ENCODE results near the gene LHFPL5.

The LHFPL5 gene

GRCh38 chr6:35790683-35791082, 14.5 kb upstream of the LHFPL5 start:
- DNase-seq, result no peak

- DNase-seq, result no peak
Measured at GRCh38 chr6:35794536-35795452, 10.4 kb upstream of the LHFPL5 start.

DNA sequence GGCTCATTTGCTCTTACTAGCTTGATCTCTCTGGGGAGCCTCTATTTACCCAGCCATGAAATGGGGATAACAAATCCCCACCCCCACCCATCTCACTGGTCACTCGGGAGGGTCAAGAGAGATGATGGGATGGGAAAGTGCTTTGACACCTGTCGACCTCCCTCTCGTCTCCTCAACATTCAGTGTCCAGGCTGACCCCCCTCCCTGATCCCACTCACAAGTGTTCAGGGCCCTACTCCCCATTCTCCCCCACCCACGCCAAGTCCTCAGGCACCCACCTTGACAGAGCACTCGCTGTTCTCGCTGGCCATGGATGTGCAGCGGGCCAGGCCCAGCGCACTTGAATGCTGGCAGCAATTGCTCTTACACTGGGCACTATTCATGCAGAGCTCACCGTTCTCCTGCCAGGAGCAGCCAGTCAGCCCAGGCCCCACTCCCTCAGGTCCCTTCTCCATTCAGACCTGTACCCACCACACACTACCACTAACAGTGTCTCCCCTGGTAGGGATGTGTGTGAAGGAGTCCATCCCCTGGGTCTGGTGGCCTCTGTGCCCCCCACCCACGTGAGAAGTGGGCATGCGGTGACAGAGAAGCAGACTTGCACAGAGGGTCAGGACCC, 9.6 kb upstream of the LHFPL5 start:
- no peak for DNase-seq

- no peak for DNase-seq
Measured at GRCh38 chr6:35796236-35796635, 8.9 kb upstream of the LHFPL5 start.

GRCh38 chr6:35797837-35798526, 7.2 kb upstream of the LHFPL5 start:
- DNase-seq, result no peak

DNA sequence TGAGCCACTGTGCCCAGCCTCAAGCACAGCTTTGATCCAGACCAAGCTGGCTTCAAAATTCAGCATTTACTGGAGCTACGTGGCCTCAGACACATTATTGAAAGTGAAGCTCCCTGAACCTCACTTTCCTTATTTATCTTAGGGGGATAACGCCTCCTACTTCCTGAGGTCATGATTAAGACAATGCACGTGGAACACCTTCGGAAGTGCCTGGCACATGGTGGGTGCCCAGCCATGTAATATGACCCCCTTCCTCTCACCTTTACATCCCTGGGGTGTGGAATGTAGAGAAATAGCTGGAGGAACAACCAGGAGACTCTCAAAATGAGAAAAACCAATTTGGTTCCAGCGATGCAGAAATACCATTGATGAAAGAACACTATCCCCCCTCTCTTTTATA, 6.4 kb upstream of the LHFPL5 start:
- DNase-seq, result no peak

DNA sequence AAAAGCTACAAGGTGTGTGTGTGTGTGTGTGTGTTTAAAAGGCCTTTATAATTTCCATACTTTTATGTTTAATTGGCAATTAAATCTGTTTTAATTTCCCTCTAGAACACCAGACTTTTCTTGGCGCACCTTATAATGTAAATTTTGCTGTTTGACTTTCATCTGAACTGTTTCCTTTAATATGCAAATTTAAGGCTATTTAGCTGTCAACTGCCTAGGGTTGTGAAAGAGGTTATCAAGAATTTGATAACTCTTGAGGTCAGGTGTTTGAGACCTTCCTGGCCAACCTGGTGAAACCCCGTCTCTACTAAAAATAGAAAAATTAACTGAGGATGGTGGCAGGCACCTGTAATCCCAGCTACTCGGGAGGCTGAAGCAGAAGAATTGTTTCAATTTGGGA, 4.0 kb upstream of the LHFPL5 start:
- DNase-seq, result no peak

DNA sequence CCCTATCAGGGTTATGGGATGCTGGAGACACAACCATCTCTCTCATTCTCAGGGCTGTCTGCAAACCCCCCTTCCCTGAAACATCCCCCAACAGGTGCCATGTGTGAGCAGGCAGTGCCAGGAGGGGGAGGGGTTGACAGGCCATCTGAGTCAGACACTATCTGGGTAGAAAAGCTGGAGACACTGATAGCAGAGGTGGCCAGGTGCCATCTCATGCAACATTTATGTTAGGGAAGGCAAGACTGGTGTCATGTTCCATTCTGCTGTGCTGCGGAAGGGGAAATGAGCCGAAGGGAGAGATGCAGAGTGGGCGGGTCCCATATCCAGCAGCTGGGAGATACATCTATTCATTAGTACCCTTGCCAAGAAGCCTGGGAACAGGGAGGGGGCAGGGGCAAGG, 3.5 kb downstream of the LHFPL5 start:
- no peak for DNase-seq

DNA sequence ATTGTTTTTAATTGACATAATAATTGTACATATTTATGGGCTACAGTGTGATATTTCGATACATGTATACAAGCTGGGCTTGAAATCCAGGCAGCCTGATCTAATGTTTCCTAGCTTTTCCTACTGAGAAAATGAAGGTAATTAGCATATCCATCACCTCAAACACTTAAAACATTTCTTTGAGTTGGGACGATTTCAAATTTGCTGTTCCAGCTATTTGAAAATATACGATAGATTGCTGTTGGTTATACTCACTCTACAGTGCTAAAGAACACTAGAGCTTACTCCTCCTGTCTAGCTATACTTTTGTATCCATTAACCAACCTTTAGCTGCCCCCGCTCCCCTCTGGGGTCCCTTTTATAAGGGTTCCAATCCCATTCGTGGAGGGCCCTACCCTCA, 4.7 kb downstream of the LHFPL5 start:
- no peak for DNase-seq

DNA sequence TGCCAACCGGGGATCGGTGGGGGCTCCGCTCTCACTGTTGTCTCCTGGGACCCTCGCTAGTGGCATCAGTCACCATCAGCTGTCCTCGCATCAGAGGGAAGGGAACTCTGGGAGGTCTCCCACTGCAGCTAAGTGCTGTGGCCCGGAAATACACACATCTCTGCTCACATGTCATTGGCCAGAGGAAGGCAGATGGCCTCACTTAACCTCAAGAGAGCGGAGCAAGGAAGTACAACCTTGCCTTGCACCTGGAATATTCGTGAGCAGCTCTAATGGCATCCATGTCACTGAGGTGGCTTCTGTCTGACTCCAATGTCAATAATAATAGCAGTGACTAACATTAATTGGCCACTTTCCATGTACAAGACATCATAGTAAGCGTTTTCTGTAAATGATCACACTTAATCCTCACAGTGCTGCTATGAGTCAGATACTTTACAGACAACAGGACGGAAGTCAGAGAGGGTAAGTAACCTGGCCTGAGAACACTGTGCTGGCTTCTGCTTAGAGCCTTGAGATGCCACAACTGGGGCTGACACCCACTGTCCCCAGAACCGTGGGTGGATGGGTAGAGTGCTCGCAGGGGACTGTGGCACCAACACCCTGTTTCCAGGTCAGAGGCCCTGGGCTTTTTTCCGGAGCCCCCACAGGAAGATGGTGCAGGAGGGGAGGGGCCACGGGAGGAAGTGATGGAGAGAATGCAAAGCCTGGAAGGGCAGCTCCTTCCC, 6.0 kb downstream of the LHFPL5 start:
- DNase-seq, result peak in 4 of 56 donors; percentile 2 to 60 (median 44)

DNA sequence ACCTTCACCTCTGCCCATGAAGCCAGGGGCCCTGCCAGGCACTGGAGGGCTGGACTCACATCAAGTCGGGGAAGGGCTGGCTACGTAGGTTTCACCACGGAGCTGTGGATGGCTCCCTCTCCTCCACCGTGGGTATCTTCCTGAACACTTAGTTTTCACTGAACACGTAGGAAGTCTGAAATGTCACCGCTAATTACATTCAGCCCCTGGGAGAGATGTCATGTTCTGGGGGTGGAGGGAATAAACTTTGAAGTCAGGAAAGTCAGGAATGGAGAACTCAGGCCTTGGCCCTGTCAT, 6.5 kb downstream of the LHFPL5 start:
- DNase-seq, result peak in 11 of 56 donors; percentile 2 to 60 (median 20)

DNA sequence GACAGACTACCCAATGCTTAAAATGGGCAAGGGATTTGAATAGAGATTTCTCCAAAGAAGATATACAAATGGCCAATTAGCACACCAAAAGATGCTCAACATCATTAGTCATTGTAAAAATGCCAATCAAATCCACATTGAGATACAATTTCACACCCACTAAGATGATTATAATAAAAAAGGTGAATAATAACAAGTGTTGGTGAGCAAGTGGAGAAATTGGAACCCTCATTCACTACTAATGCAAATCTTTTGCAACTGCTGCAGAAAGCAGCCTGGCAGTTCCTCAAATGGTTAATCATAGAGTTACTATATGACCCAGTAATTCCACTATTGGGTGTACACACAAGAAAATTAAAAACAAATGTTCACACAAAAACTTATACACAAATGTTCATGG, 12.4 kb downstream of the LHFPL5 start:
- DNase-seq, result no peak

GRCh38 chr6:35823601-35824000, 18.4 kb downstream of the LHFPL5 start:
- DNase-seq, result no peak

DNA sequence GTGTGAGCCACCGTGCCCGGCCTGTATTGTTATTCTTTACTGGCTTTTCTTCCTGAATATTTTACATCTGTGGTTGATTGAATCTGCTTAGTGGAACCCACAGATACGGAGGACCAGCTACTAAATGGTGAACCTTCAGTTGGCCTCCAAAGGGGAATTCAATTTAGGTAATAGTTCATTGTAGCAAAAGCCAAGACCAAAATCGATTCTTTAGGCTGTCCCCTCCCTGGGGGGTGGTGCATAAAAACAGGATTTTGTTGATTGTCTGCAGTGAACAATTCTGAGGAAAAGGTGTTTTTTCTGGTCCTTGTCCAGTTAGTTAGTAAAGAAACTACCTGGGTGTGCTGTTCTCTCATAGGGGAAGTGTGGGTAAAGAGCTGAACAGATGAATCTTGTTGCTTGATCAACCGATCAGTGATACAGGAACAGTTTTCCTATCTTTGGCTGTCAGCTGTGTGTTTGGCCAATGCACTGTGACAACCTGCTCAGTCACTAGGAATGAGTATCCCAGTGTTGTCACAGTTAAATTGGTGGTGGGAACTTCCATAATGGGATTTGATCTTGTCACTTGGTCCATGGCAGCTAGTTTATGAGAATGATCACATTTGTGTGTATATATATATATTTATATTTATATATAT, 19.5 kb downstream of the LHFPL5 start:
- DNase-seq, result no peak

DNA sequence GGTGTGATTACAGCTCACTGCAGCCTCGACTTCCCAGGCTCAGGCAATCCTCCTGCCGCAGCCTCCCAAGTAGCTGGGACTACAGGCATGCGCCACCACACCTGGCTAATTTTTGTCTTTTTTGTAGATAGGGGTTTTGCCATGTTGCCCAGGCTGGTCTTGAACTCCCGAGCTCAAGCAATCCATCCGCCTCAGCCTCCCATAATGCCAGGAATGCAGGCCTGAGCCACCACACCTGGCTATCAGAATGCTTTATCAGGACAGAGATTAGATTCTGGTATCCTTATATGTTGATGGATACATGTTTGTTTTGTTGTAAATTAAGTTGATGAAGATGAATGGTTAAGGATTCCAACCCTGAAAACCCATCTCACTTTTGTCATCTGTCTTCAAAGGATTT, 24.2 kb downstream of the LHFPL5 start:
- DNase-seq, result no peak

DNA sequence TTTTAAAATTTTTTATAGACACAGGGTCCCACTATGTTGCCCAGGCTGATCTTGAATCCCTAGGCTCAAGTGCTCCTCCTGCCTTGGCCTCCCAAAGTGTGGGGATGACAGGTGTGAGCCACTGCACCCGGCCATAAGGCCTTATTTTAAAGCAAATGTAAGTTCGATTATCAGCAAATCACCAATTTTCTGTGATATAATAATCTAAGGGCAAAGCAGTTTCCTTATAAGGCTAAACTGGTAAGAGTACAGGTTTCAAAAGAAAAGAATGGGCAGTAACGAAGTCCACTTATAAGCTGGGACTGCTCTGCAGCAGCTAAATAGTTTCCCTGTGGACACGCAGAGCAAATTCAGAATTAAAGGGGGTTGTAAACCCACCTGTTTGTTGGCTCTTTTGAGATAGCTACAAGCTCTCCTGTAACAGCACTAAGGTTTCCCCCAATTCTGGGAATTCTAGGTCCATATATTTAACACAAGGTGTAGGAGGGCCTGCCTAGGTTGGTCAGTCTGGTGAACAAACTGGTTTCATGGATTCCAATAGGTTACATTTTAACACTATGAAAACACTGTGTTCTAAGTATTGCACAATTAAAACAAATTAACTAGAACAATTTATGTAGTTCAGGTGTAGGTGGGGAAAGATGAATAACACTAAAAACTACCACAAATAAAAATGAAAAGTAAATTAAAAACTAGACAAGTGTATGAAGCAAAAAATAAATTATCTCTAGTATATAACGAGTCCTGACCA, 26.3 kb downstream of the LHFPL5 start:
- DNase-seq, result no peak

- no peak for DNase-seq
Measured at GRCh38 chr6:35833536-35833935, 28.4 kb downstream of the LHFPL5 start.

DNA sequence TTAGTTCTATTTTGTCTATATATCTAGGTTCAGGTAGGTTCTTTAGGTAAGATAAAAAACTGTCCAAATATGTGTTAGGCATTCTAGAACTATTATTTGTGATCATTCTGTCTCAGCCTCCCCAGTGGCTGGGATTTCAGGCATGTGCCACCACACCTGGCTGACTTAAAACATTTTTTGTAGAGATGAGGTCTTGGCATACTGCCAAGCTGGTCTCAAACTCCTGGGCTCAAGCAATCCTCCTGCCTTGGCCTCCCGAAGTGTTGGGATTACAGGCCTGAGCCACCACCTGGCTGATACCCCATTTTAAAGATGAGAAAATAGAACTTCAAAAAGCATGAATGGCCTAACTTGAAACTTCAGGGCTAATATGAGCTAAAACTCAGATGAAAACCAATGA, 33.9 kb downstream of the LHFPL5 start:
- no peak for DNase-seq

- DNase-seq, result no peak
Measured at GRCh38 chr6:35842381-35842780, 37.2 kb downstream of the LHFPL5 start.

GRCh38 chr6:35844290-35844689, 39.1 kb downstream of the LHFPL5 start:
- no peak for DNase-seq

DNA sequence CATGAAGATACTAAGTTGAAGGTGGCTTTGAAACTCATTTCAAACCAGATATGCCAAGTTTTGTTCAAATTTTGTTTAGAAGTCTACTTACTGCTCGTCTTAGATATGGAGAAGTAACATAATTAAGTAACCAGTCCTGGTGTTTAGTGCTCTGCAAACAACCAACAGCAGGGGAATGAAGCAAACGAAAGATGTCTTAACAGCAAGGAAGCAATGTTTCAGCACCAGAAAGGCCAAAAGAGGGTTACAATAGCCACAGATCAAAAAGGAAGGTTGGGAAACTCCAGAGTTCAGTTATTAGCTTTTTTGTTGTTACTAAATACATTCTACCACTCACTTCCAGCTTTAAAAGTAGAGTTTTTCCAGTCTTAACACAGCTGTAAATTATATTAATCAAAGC, 45.1 kb downstream of the LHFPL5 start:
- DNase-seq, result no peak

Data from nucleus accumbens (tissue), 56 donors.